Caco-2 (cell line): ENCODE results near the gene OAS3. TPM values are rescaled to one million over a fixed set of nuclear protein-coding genes. Genes with fewer than 3 reads are reported as not detected.
"Not testable (repeated sequence)": the region's sequence is repeated elsewhere in the genome, so short reads cannot be mapped to it uniquely, and the experiment has no call there.

Source experiments
- BruUV-seq: library from RNA; stranded (reverse); fragments of 400-500 nt; replicated peaks from 2 replicates; lab custom pipeline; 2021; lab: Mats Ljungman, UMichigan
- CTCF ChIA-PET: fragments of 300-600 bp; sonication (Branson Sonifier 250); formaldehyde crosslinking; loops from one replicate; lab custom pipeline; 2022; ENCODE audit warnings: antibody characterized with exemption; lab: Charles Lee
- POLR2A ChIA-PET: fragments of 300-600 bp; sonication (Branson Sonifier 250); formaldehyde crosslinking; loops from one replicate; lab custom pipeline; 2022; ENCODE audit warnings: antibody characterized with exemption; lab: Charles Lee
- DNase-seq, 2 experiments: peaks; one replicate each; pipeline versions ENCODE4 v3.0.0 to v3.0.0-alpha.2; 2020 to 2022
- H3K27me3 ChIP-seq: replicated peaks from 2 replicates; pipeline ENCODE4 v1.6.0; 2011; ENCODE audit warnings: low read length; ENCODE audit not compliant: control insufficient read depth, insufficient read depth
- H3K36me3 ChIP-seq: 2 replicates; pipeline ENCODE4 v1.5.1; 2011; ENCODE audit warnings: low read length; ENCODE audit not compliant: control insufficient read depth, insufficient read depth
- H3K4me1 ChIP-seq: fragments of 250-450 bp; sonication (Bioruptor Pico); 2 replicates; pipeline ENCODE4 v1.5.1; 2020; ENCODE audit warnings: mild to moderate bottlenecking
- H3K4me3 ChIP-seq: 2 replicates; pipeline ENCODE4 v1.5.1; 2011; ENCODE audit warnings: low read depth, mild to moderate bottlenecking, control low read depth, low read length
- H3K9me3 ChIP-seq: fragments of 250-450 bp; sonication (Bioruptor Pico); 2 replicates; pipeline ENCODE4 v1.5.1; 2020; ENCODE audit warnings: mild to moderate bottlenecking, moderate library complexity
- H3K27ac Mint-ChIP-seq: one replicate; pipeline ENCODE4 v1.8.0; 2022; ENCODE audit warnings: mixed read lengths; ENCODE audit not compliant: unreplicated experiment
- H3K27me3 Mint-ChIP-seq: one replicate; pipeline ENCODE4 v1.8.0; 2022; ENCODE audit warnings: mixed read lengths; ENCODE audit not compliant: insufficient read depth, unreplicated experiment
- H3K36me3 Mint-ChIP-seq: one replicate; pipeline ENCODE4 v1.8.0; 2022; ENCODE audit warnings: mild to moderate bottlenecking, mixed read lengths; ENCODE audit not compliant: insufficient read depth, unreplicated experiment
- H3K4me1 Mint-ChIP-seq: one replicate; pipeline ENCODE4 v1.8.0; 2022; ENCODE audit warnings: low read depth, mixed read lengths; ENCODE audit not compliant: unreplicated experiment
- H3K4me3 Mint-ChIP-seq: one replicate; pipeline ENCODE4 v1.8.0; 2022; ENCODE audit warnings: mild to moderate bottlenecking, moderate library complexity, mixed read lengths; ENCODE audit not compliant: unreplicated experiment
- H3K9me3 Mint-ChIP-seq: one replicate; pipeline ENCODE4 v1.8.0; 2022; ENCODE audit warnings: mixed read lengths; ENCODE audit not compliant: unreplicated experiment
- CTCF ChIP-seq, 2 experiments: fragments of 200-600 bp in 1 of 2; IDR thresholded peaks; 1 replicate in 1 of 2; 2 replicates in 1 of 2; pipeline versions ENCODE4 v1.5.1 to v1.8.0; 2011 to 2022; ENCODE audit warnings: antibody characterized with exemption in 1 of 2, control low read depth in 1 of 2, inconsistent platforms in 1 of 2, low read depth in 1 of 2, low read length in 1 of 2, mild to moderate bottlenecking in 1 of 2, moderate library complexity in 1 of 2; ENCODE audit not compliant: insufficient read depth in 1 of 2, severe bottlenecking in 1 of 2, unreplicated experiment in 1 of 2
- intact Hi-C: fragments of 100-400 bp; cut with micrococcal nuclease; formaldehyde crosslinking; loops from one replicate; pipeline ENCODE4 v1.10.0; 2022; ENCODE audit not compliant: unreplicated experiment
- total RNA-seq: library from RNA; stranded (reverse); gene quantifications from 2 replicates; pipeline ENCODE4 v1.2.3, GENCODE V29; 2022

Gene OAS3
- total RNA-seq, 1 experiment from 2014 or later = 22.1 TPM

GRCh38 chr12:112916270-112916669, 22.0 kb upstream of the OAS3 start:
- Mint-ChIP-seq H3K4me3 (no peak overlapping the region), H3K27me3 (no peaks in the 10 kb centered on the region), H3K36me3 (no peaks in the 10 kb centered on the region), H3K27ac (no peak overlapping the region), H3K9me3 (peaks cover 28% of the 10 kb centered on the region), H3K4me1 (no peaks in the 10 kb centered on the region)
- no peak overlapping the region for H3K4me3 ChIP-seq
- BruUV-seq = no TSS peak
- H3K9me3 ChIP-seq = peaks cover 15% of the 10 kb centered on the region
- no peaks in the 10 kb centered on the region for H3K36me3 ChIP-seq
- H3K4me1 ChIP-seq = no peaks in the 10 kb centered on the region
- H3K27me3 ChIP-seq = no peaks in the 10 kb centered on the region
- ChIA-PET CTCF (no interaction called here), POLR2A (no interaction called here)
- TF ChIP-seq CTCF (IDR thresholded peaks at IDR 0.05; ENCODE audit: insufficient read depth in 1 of 2, low read depth in 1 of 2, low read length in 1 of 2, severe bottlenecking in 1 of 2, unreplicated experiment in 1 of 2) = no peak
- intact Hi-C loops = no loop called here
- DNase-seq = no peak

- H3K4me1 Mint-ChIP-seq = no peaks in the 10 kb centered on the region
- no peak for TF ChIP-seq CTCF (IDR thresholded peaks at IDR 0.05; ENCODE audit: insufficient read depth in 1 of 2, low read depth in 1 of 2, low read length in 1 of 2, severe bottlenecking in 1 of 2, unreplicated experiment in 1 of 2)
- intact Hi-C loops = no loop called here
- DNase-seq = no peak
- Histone ChIP-seq H3K4me3 (no peak overlapping the region), H3K36me3 (no peaks in the 10 kb centered on the region), H3K27me3 (no peaks in the 10 kb centered on the region), H3K9me3 (no peaks in the 10 kb centered on the region; the same call in 1 of the 2 replicates), H3K4me1 (no peaks in the 10 kb centered on the region)
- BruUV-seq = no TSS peak
- H3K9me3 Mint-ChIP-seq = peaks cover 13% of the 10 kb centered on the region
- H3K27me3 Mint-ChIP-seq = peaks cover 3% of the 10 kb centered on the region
- H3K36me3 Mint-ChIP-seq = no peaks in the 10 kb centered on the region
- H3K27ac Mint-ChIP-seq = no peak overlapping the region
- ChIA-PET POLR2A (no interaction called here), CTCF (no interaction called here)
- no peak overlapping the region for H3K4me3 Mint-ChIP-seq
Measured at GRCh38 chr12:112919121-112919520, 19.2 kb upstream of the OAS3 start.

- Histone ChIP-seq H3K27me3 (no peaks in the 10 kb centered on the region), H3K4me3 (no peak overlapping the region), H3K36me3 (no peaks in the 10 kb centered on the region), H3K9me3 (peaks cover 34% of the 10 kb centered on the region), H3K4me1 (peaks cover 37% of the 10 kb centered on the region)
- peaks cover 3% of the 10 kb centered on the region for H3K27me3 Mint-ChIP-seq
- H3K9me3 Mint-ChIP-seq = peaks cover 9% of the 10 kb centered on the region
- H3K36me3 Mint-ChIP-seq = peaks cover 10% of the 10 kb centered on the region
- no peak for TF ChIP-seq CTCF (IDR thresholded peaks at IDR 0.05; ENCODE audit: insufficient read depth in 1 of 2, low read depth in 1 of 2, low read length in 1 of 2, severe bottlenecking in 1 of 2, unreplicated experiment in 1 of 2)
- H3K4me3 Mint-ChIP-seq = no peak overlapping the region
- no TSS peak for BruUV-seq
- H3K4me1 Mint-ChIP-seq = peaks cover 7% of the 10 kb centered on the region
- intact Hi-C loops = no loop called here
- POLR2A ChIA-PET = no interaction called here
- no peak overlapping the region for H3K27ac Mint-ChIP-seq
- CTCF ChIA-PET = no interaction called here
- no peak for DNase-seq
Measured at GRCh38 chr12:112924986-112925385, 13.3 kb upstream of the OAS3 start.

GRCh38 chr12:112926416-112927033, 11.7 kb upstream of the OAS3 start:
- peaks cover 34% of the 10 kb centered on the region for H3K9me3 ChIP-seq
- H3K27me3 ChIP-seq, intact Hi-C loops, CTCF ChIA-PET, H3K4me3 ChIP-seq, H3K36me3 Mint-ChIP-seq, H3K36me3 ChIP-seq, H3K9me3 Mint-ChIP-seq, BruUV-seq, H3K4me3 Mint-ChIP-seq, H3K27me3 Mint-ChIP-seq, H3K4me1 Mint-ChIP-seq: not testable (repeated sequence)
- POLR2A ChIA-PET = interaction anchor here (0.6 kb wide), 1 partner anchor 12 kb away, joined by 3 read pairs; the partner anchor contains the start of gene OAS3
- peak overlapping the region; percentile 67 for H3K27ac Mint-ChIP-seq
- peaks cover 37% of the 10 kb centered on the region for H3K4me1 ChIP-seq
- peak; percentile 81 to 87 for DNase-seq
